ENCODE measurements around the gene HEATR5A.

DNA sequence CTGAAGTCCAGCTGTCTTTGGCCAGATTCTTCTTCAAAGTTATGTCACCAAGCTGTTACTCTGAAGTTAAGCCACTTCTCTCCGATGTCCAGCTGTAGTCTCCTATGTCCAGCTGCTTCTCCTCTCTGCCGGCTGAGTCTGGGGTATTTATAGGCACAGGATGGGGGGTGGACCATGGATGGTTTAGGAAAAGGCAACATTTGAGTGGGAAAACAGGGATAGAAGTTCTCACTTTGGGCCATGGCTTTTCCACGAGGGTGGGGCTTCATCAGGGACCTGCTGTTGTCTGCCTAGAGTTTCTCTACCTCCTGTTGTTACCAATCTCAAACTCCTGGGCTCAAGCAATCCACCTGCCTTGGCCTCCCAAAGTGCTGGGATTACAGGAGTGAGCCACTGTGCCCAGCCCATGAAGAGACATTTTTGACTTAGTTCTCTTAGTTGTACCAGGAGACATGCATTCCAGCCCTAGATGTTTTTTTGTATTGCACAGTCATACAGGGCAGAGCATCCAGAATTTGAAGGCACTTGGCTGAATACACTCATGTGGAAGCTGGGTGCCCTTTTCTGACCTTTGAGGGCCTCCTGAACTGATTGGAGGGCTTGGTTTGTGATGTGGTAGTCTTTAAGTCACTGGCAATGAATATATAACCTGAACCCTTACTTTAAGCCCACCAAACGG is 132.9 kb downstream of the HEATR5A start:
- TF ChIP-seq EP300 (IDR thresholded peaks at IDR 0.05; ENCODE audit: low read depth in 2 of 2, low read length in 2 of 2), result no peak
- no peak for TF ChIP-seq EP300 (CRISPR knock-in tag; IDR thresholded peaks at IDR 0.05; ENCODE audit: borderline replicate concordance)
- TF ChIP-seq, protein P1, sequence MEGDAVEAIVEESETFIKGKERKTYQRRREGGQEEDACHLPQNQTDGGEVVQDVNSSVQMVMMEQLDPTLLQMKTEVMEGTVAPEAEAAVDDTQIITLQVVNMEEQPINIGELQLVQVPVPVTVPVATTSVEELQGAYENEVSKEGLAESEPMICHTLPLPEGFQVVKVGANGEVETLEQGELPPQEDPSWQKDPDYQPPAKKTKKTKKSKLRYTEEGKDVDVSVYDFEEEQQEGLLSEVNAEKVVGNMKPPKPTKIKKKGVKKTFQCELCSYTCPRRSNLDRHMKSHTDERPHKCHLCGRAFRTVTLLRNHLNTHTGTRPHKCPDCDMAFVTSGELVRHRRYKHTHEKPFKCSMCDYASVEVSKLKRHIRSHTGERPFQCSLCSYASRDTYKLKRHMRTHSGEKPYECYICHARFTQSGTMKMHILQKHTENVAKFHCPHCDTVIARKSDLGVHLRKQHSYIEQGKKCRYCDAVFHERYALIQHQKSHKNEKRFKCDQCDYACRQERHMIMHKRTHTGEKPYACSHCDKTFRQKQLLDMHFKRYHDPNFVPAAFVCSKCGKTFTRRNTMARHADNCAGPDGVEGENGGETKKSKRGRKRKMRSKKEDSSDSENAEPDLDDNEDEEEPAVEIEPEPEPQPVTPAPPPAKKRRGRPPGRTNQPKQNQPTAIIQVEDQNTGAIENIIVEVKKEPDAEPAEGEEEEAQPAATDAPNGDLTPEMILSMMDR (CRISPR knock-in tag; IDR thresholded peaks at IDR 0.05), result no peak
- no peak for TF ChIP-seq ZFP36 (IDR thresholded peaks at IDR 0.05; ENCODE audit: borderline replicate concordance, low read depth, low read length, partially characterized antibody)
- TF ChIP-seq, protein P2, sequence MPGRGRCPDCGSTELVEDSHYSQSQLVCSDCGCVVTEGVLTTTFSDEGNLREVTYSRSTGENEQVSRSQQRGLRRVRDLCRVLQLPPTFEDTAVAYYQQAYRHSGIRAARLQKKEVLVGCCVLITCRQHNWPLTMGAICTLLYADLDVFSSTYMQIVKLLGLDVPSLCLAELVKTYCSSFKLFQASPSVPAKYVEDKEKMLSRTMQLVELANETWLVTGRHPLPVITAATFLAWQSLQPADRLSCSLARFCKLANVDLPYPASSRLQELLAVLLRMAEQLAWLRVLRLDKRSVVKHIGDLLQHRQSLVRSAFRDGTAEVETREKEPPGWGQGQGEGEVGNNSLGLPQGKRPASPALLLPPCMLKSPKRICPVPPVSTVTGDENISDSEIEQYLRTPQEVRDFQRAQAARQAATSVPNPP (CRISPR knock-in tag; IDR thresholded peaks at IDR 0.05), result no peak
- no peak for TF ChIP-seq SIX4 (CRISPR knock-in tag; IDR thresholded peaks at IDR 0.05)
- TF ChIP-seq SNAI1 (CRISPR knock-in tag; IDR thresholded peaks at IDR 0.05; ENCODE audit: borderline replicate concordance), result no peak
- TF ChIP-seq ZNF260 (CRISPR knock-in tag; IDR thresholded peaks at IDR 0.05; ENCODE audit: borderline replicate concordance, low read depth), result no peak
